Erythroblast (primary cell): ENCODE measurements around the gene OTOG.

Experiments
- GATA1 ChIP-seq: IDR thresholded peaks from 2 replicates; pipeline ENCODE4 v1.6.1; 2011; ENCODE audit warnings: low read depth, mild to moderate bottlenecking, control low read depth, low read length, moderate library complexity
- POLR2A ChIP-seq: IDR thresholded peaks from 2 replicates; pipeline ENCODE4 v1.6.1; 2011; ENCODE audit warnings: mild to moderate bottlenecking, low read length

GRCh38 chr11:17500673-17501072 is 46.4 kb upstream of the OTOG start:
- TF ChIP-seq POLR2A (no peak), GATA1 (no peak)
